ENCODE results near the gene MARS1.

DNA sequence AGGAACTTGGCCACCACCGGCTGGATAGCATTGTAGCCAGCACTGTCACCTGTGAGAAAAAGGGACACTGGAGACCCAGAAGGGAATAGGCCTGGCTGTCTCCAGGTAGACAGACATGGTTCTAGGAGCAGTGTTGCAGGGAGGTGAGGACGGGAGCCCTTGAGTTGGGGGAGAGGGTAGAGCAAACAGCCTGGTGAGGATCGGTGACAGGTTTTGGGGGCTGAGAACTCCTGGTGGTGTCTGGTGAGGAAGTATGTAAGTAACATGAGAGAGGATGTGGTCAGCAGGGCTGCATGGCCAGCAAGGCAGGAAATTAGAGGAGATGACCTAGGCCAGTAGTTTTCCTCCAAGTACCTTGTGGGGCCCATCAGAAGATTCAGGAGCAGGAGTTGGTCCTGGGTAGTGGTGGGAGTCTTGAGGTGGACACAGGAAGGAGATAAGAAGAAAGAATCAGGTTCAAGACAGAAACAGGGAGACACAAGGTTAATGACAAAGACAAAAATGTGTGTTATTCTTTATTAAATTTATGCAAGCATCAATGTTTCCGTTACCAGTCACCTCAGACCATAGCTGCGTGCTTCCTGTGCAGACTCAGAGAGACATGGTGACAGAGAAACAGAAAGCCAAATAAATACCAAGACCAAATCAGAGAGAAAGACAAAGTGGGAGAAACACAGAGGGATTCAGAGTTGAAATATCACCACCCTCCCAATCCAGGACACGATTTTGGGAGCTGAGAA, 8.3 kb upstream of the MARS1 start, which contains the start of gene ARHGAP9:
- TF ChIP-seq, protein P1, sequence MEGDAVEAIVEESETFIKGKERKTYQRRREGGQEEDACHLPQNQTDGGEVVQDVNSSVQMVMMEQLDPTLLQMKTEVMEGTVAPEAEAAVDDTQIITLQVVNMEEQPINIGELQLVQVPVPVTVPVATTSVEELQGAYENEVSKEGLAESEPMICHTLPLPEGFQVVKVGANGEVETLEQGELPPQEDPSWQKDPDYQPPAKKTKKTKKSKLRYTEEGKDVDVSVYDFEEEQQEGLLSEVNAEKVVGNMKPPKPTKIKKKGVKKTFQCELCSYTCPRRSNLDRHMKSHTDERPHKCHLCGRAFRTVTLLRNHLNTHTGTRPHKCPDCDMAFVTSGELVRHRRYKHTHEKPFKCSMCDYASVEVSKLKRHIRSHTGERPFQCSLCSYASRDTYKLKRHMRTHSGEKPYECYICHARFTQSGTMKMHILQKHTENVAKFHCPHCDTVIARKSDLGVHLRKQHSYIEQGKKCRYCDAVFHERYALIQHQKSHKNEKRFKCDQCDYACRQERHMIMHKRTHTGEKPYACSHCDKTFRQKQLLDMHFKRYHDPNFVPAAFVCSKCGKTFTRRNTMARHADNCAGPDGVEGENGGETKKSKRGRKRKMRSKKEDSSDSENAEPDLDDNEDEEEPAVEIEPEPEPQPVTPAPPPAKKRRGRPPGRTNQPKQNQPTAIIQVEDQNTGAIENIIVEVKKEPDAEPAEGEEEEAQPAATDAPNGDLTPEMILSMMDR (IDR thresholded peaks at IDR 0.05): no peak
- TF ChIP-seq, protein P2, sequence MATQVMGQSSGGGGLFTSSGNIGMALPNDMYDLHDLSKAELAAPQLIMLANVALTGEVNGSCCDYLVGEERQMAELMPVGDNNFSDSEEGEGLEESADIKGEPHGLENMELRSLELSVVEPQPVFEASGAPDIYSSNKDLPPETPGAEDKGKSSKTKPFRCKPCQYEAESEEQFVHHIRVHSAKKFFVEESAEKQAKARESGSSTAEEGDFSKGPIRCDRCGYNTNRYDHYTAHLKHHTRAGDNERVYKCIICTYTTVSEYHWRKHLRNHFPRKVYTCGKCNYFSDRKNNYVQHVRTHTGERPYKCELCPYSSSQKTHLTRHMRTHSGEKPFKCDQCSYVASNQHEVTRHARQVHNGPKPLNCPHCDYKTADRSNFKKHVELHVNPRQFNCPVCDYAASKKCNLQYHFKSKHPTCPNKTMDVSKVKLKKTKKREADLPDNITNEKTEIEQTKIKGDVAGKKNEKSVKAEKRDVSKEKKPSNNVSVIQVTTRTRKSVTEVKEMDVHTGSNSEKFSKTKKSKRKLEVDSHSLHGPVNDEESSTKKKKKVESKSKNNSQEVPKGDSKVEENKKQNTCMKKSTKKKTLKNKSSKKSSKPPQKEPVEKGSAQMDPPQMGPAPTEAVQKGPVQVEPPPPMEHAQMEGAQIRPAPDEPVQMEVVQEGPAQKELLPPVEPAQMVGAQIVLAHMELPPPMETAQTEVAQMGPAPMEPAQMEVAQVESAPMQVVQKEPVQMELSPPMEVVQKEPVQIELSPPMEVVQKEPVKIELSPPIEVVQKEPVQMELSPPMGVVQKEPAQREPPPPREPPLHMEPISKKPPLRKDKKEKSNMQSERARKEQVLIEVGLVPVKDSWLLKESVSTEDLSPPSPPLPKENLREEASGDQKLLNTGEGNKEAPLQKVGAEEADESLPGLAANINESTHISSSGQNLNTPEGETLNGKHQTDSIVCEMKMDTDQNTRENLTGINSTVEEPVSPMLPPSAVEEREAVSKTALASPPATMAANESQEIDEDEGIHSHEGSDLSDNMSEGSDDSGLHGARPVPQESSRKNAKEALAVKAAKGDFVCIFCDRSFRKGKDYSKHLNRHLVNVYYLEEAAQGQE (IDR thresholded peaks at IDR 0.05; ENCODE audit: insufficient read depth in 1 of 2, low read depth in 2 of 2, low read length in 1 of 2): no peak
- TF ChIP-seq TCF7L2 (IDR thresholded peaks at IDR 0.05; ENCODE audit: low read depth, low read length): no peak
